Pulmonary artery endothelial cell (primary cell): Measurements from ENCODE around the gene ZP3. TPM values are rescaled to one million over a fixed set of nuclear protein-coding genes. Genes with fewer than 3 reads are reported as not detected.
"Not testable (repeated sequence)": the region's sequence is repeated elsewhere in the genome, so short reads cannot be mapped to it uniquely, and the experiment has no call there.

Source experiments
- DNase-seq: peaks from one replicate; pipeline ENCODE4 v3.0.0-alpha.2; 2011; ENCODE audit warnings: low read depth, low spot score
- total RNA-seq: library from RNA; depleted of rRNA; stranded (reverse); fragments of >200 nt; gene quantifications from 2 replicates; pipeline ENCODE4 v1.2.3, GENCODE V29; 2014

ZP3 gene
- total RNA-seq, 1 donor from 2014 or later, result 1.3 TPM

- not testable (repeated sequence) for DNase-seq
These were observed 57.9 kb downstream of the ZP3 start for GRCh38 chr7:76482660-76483059.

- not testable (repeated sequence) for DNase-seq
These were observed 58.3 kb downstream of the ZP3 start for GRCh38 chr7:76483081-76483480.

DNA sequence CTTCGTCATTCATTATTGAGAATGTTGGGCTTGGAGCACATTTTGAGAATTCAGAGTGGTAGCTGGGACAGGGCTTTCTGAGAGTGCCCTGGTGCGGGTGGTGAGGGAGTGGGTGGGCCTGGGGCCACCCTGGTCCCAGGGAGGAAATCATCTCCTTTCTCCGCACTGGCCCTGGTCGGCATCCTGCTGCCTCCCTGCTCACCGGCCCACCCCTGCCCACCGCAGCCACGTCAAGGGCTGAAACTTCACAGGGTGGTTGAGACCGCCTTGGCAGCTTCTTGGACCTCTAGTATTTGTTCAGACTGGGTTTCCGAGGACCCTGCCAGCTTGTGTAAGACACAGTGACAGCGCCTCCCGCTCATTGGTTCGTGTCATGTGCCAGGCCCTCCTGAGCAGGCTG lies 59.7 kb downstream of the ZP3 start:
- not testable (repeated sequence) for DNase-seq

GRCh38 chr7:76485822-76486610 lies 61.3 kb downstream of the ZP3 start:
- DNase-seq, result not testable (repeated sequence)

- not testable (repeated sequence) for DNase-seq
These were observed 61.9 kb downstream of the ZP3 start for GRCh38 chr7:76486618-76487017.

- not testable (repeated sequence) for DNase-seq
These were observed 63.2 kb downstream of the ZP3 start for GRCh38 chr7:76487969-76488368.

Other genes with a start within 250 kb of the ZP3 start
- 0.53 and 1.8 TPM in 2 replicates for gene SRRM3, start 223.1 kb upstream of the ZP3 start, total RNA-seq
- 78.8 and 159 TPM in 2 replicates for gene HSPB1, start 122.3 kb upstream of the ZP3 start, total RNA-seq
- gene YWHAG, start 66.0 kb upstream of the ZP3 start, total RNA-seq, result 109 and 140 TPM in 2 replicates
- 0.46 and 0.60 TPM in 2 replicates for gene SSC4D, start 15.3 kb upstream of the ZP3 start, total RNA-seq
- 4.6 and 5.1 TPM in 2 replicates for gene DTX2, start 36.8 kb downstream of the ZP3 start, total RNA-seq
- gene UPK3B, start 85.6 kb downstream of the ZP3 start, total RNA-seq, result not detected in 2 replicates
- gene SPDYE16, start 118.3 kb downstream of the ZP3 start, total RNA-seq, result 0.28 TPM in 1 of 2 replicates, not detected in the other
- gene POMZP3, start 202.3 kb downstream of the ZP3 start, total RNA-seq, result 2.3 and 4.8 TPM in 2 replicates